GM18505 (cell line): ENCODE measurements around the gene RMC1.
"Not testable (repeated sequence)": the region's sequence is repeated elsewhere in the genome, so short reads cannot be mapped to it uniquely, and the experiment has no call there.

Experiments used
- ATAC-seq: cut with Tn5 transposase; IDR thresholded peaks from one replicate; pipeline ENCODE4 v1.9.1; 2021; ENCODE audit not compliant: unreplicated experiment
- POLR2A ChIP-seq: IDR thresholded peaks from 4 replicates; pipeline ENCODE4 v1.6.1; 2011; ENCODE audit warnings: borderline replicate concordance; ENCODE audit not compliant: insufficient read depth, insufficient read length; ENCODE audit errors: extremely low read depth

The RMC1 gene

GRCh38 chr18:23568281-23569138 lies 65.2 kb downstream of the RMC1 start:
- ATAC-seq: no peak

GRCh38 chr18:23569299-23570063 lies 66.2 kb downstream of the RMC1 start:
- TF ChIP-seq POLR2A: no peak
- no peak for ATAC-seq

More at GRCh38 chr18:23568281-23569138, 65.2 kb downstream of the RMC1 start:
- TF ChIP-seq POLR2A: no peak

- ATAC-seq: no peak
These were observed 67.7 kb downstream of the RMC1 start for GRCh38 chr18:23570912-23571504.

GRCh38 chr18:23572012-23572411 lies 68.7 kb downstream of the RMC1 start:
- TF ChIP-seq POLR2A: no peak
- no peak for ATAC-seq

More at GRCh38 chr18:23570912-23571504, 67.7 kb downstream of the RMC1 start:
- no peak for TF ChIP-seq POLR2A

GRCh38 chr18:23572570-23572969 lies 69.3 kb downstream of the RMC1 start:
- no peak for TF ChIP-seq POLR2A
- no peak for ATAC-seq

GRCh38 chr18:23573020-23573419 lies 69.7 kb downstream of the RMC1 start:
- ATAC-seq: no peak
- TF ChIP-seq POLR2A: no peak

DNA sequence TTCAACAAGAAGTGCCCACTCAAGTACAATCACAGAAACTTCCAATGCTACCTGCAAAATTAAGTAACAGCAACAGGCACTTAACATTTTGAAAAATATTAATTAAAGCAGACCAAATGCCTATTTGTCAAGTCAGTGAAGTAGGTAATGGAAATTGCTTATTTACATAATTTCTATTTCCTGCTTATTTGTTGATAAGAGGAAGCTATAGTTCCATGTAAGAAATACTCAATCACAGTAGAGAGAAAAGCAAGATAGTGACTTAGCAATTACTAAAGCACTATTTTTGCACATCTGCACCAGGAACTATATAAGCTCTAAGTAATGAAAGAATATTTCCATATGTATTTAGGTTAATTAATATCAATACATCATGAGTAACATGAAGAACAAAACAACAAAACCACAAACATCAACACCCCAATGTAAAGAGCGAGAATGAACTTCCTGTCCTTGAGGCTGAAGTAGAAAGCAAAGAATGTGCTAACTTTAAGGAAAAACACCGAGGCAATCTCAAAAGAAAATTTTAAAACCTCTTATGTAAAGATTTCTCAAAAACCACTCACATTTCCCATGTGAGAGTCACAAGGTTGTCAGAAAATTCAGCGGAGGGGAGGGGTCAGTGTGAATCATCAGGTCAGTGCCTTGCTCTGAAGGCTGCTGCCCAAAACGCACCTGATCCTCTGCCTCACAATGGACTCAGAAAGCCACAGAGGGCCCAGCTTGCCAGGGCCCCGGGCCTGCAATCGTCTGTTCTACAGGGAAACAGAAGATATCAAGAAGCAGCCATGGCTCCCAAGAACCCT lies 70.5 kb downstream of the RMC1 start:
- ATAC-seq: no peak
- TF ChIP-seq POLR2A: no peak

GRCh38 chr18:23574611-23575308 lies 71.4 kb downstream of the RMC1 start:
- no peak for ATAC-seq
- TF ChIP-seq POLR2A: no peak

DNA sequence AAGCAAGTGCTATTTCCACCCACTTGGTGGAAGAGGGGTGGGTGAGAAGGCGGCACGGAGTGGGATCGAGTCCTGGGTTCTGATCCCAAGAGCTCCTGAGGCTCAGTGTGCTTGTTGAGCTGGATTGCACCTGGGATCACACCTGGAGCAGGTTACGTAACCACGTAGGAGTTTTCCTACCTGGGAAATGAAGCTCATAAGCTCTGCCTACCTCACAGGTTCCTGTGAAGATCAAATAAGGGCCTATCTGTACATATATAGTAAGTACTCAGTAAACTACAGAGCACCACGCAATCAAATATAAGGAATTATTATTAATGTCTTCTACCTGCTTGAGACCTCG lies 72.0 kb downstream of the RMC1 start:
- TF ChIP-seq POLR2A: no peak
- no peak for ATAC-seq

DNA sequence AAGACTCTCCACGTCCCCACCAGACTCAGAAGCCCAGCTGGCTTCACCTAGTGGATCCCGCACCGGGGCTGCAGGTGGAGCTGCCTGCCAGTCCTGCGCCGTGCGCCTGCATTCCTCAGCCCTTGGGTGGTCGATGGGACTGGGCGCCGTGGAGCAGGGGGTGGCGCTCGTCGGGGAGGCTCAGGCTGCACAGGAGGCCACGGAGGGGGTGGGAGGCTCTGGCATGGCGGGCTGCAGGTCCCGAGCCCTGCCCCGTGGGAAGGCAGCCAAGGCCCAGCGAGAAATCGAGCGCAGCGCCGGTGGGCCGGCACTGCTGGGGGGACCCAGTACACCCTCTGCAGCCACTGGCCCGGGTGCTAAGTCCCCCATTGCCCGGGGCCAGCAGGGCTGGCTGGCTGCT lies 74.2 kb downstream of the RMC1 start:
- not testable (repeated sequence) for ATAC-seq

GRCh38 chr18:23578067-23578701 lies 74.9 kb downstream of the RMC1 start:
- TF ChIP-seq POLR2A: no peak
- ATAC-seq: no peak
